Vagina (tissue), 2 donors: Measurements from ENCODE around the gene RPL18A. TPM values are rescaled to one million over a fixed set of nuclear protein-coding genes. Genes with fewer than 3 reads are reported as not detected.

Experiments
- DNase-seq, 2 donors: peaks; one replicate each; pipeline ENCODE4 v3.0.0-alpha.2; 2017; ENCODE audit errors: extremely low spot score in 2 of 2
- H3K27ac ChIP-seq: fragments of 200-600 bp; sonication (generic); one replicate; pipeline ENCODE4 v1.5.1; 2019
- H3K27me3 ChIP-seq: fragments of 200-600 bp; sonication (generic); one replicate; pipeline ENCODE4 v1.5.1; 2019
- H3K36me3 ChIP-seq, 2 donors: fragments of 200-600 bp; sonication (generic); one replicate each; pipeline ENCODE4 v1.5.1; 2017 to 2019
- H3K4me1 ChIP-seq: fragments of 200-600 bp; sonication (generic); one replicate; pipeline ENCODE4 v1.5.1; 2019
- H3K4me3 ChIP-seq, 2 donors: fragments of 200-600 bp; sonication (generic); 1 replicate in 1 of 2; 2 replicates in 1 of 2; pipeline ENCODE4 v1.5.1; 2016 to 2019
- H3K9me3 ChIP-seq: fragments of 200-600 bp; sonication (generic); one replicate; pipeline ENCODE4 v1.5.1; 2019
- CTCF ChIP-seq, 3 experiments: fragments of 450-650 bp in 2 of 3; fragments of 200-600 bp in 1 of 3; sonication (generic) in 1 of 3; IDR thresholded peaks; one replicate each; pipeline ENCODE4 v1.5.1; 2017 to 2019; ENCODE audit warnings: antibody characterized with exemption in 3 of 3, mild to moderate bottlenecking in 2 of 3, moderate library complexity in 2 of 3
- POLR2A ChIP-seq, 2 donors: fragments of 450-650 bp; IDR thresholded peaks; one replicate each; pipeline ENCODE4 v1.6.1; 2017; ENCODE audit warnings: antibody characterized with exemption in 2 of 2, mild to moderate bottlenecking in 2 of 2, moderate library complexity in 2 of 2
- POLR2AphosphoS5 ChIP-seq, 2 donors: sonication (generic); formaldehyde crosslinking; IDR thresholded peaks; one replicate each; pipeline ENCODE4 v1.9.0; 2017; ENCODE audit warnings: antibody characterized with exemption in 2 of 2, mild to moderate bottlenecking in 2 of 2, low read depth in 1 of 2; ENCODE audit not compliant: insufficient read depth in 1 of 2
- intact Hi-C: fragments of 100-400 bp; cut with DNase I; formaldehyde crosslinking; loops from one replicate; pipeline ENCODE4 v1.15.1; 2023
- total RNA-seq: library from RNA; depleted of rRNA; stranded (reverse); fragments of >200 nt; gene quantifications from one replicate; pipeline ENCODE4 v1.2.3, GENCODE V29; 2016

RPL18A gene
- total RNA-seq, result 1,768 TPM

DNA sequence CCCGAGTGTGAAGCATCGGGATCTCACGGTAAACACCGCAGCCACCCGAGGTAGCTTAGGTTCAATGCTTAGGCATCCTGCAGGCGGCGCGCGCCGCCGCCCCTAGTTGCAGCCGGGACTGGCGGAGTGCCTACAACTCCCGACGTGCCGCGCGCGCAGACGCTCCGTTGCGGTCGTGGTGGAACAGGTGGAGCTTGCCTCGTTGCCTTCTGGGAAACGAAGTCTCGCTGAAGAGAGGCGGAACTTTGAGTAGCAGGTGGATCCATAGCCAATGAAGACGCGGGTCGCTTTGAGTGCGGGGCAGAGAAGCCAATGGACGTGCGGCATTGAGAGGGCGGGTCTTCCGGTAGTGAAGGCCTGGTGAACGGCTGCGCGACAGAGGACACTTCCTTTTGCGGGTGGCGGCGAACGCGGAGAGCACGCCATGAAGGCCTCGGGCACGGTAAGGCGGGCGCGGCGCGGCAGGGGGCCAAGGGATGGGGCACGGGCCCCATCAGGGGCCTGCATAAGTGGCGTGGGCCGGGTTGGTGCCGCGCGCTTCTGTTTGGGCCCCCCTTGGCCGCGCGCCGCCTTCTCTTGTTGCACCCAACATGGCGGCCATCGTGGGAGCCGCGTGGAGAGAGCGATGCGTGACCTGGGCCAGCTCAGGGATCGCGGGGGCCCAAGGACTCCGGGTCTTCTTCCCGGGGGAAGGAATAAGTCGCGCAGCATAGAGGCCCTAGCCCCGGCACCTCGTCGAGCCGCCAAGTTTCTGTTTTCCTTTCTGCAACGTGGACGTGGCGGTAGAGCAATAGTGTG is at the start of gene RPL18A:
TSS of gene RPL18A (plus strand) at position 378 of the 798 bp plus-strand sequence. CDS start at position 425, 47 bp downstream.
- peak within 1 kb of the TSS; percentile 77 to 92 for H3K4me3 ChIP-seq
- intact Hi-C loops, result loop anchor here (5.0 to 10.0 kb wide), 2 partner anchors 73 to 135 kb away; partner anchors contain the start of gene CCDC124
- peaks cover 3 to 32% of the 10 kb centered on the region in 2 donors for H3K36me3 ChIP-seq
- no peaks in the 10 kb centered on the region for H3K9me3 ChIP-seq
- TF ChIP-seq POLR2A (IDR thresholded peaks at IDR 0.05) (peak in 1 of 2 donors; percentile 91), CTCF (IDR thresholded peaks at IDR 0.05) (peak; percentile 42 to 83 (median 64)), POLR2AphosphoS5 (IDR thresholded peaks at IDR 0.05; ENCODE audit: insufficient read depth in 1 of 2, low read depth in 1 of 2) (peak; percentile 99)
- H3K27me3 ChIP-seq, result no peaks in the 10 kb centered on the region
- H3K27ac ChIP-seq, result peak within 1 kb of the TSS; percentile 77
- H3K4me1 ChIP-seq, result peaks cover 17% of the 10 kb centered on the region
- DNase-seq, result peak; percentile 100

DNA sequence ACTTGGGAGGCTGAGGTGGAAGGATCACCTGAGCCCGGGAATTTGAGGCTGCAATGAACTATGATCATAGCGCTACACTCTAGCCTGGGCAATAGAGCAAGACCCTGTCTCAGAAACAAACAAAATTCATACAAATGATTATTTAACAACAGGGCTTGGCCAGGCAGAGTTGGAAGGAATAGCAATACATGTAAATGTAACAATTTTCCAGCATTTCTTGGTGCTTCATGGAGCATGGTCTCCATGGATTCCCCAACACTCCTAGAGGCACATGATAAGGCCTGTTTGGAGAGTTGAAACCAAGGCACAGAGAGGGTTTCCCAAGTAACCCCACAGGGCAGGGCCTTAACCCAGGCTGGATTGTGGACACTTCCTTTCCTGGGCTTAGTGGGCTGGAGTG is 48.6 kb upstream of the RPL18A start:
- TF ChIP-seq POLR2A (IDR thresholded peaks at IDR 0.05) (no peak), POLR2AphosphoS5 (IDR thresholded peaks at IDR 0.05; ENCODE audit: insufficient read depth in 1 of 2, low read depth in 1 of 2) (no peak), CTCF (IDR thresholded peaks at IDR 0.05) (no peak)
- Histone ChIP-seq H3K4me1 (no peaks in the 10 kb centered on the region), H3K9me3 (no peaks in the 10 kb centered on the region), H3K27me3 (no peaks in the 10 kb centered on the region), H3K27ac (no peak overlapping the region), H3K4me3 (no peak overlapping the region), H3K36me3 (no peaks in the 10 kb centered on the region)
- intact Hi-C loops, result no loop called here
- no peak for DNase-seq

DNA sequence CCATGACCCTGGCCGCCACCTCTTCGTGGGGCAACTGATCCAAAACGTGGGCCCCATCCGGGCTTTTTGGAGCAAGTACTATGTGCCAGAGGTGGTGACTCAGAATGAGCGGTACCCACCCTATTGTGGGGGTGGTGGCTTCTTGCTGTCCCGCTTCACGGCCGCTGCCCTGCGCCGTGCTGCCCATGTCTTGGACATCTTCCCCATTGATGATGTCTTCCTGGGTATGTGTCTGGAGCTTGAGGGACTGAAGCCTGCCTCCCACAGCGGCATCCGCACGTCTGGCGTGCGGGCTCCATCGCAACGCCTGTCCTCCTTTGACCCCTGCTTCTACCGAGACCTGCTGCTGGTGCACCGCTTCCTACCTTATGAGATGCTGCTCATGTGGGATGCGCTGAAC is 48.0 kb upstream of the RPL18A start:
- Histone ChIP-seq H3K4me1 (no peaks in the 10 kb centered on the region), H3K27me3 (no peaks in the 10 kb centered on the region), H3K4me3 (no peak overlapping the region), H3K27ac (no peak overlapping the region), H3K36me3 (no peaks in the 10 kb centered on the region), H3K9me3 (no peaks in the 10 kb centered on the region)
- TF ChIP-seq POLR2A (IDR thresholded peaks at IDR 0.05) (no peak), CTCF (IDR thresholded peaks at IDR 0.05) (no peak), POLR2AphosphoS5 (IDR thresholded peaks at IDR 0.05; ENCODE audit: insufficient read depth in 1 of 2, low read depth in 1 of 2) (no peak)
- DNase-seq, result no peak
- intact Hi-C loops, result no loop called here

DNA sequence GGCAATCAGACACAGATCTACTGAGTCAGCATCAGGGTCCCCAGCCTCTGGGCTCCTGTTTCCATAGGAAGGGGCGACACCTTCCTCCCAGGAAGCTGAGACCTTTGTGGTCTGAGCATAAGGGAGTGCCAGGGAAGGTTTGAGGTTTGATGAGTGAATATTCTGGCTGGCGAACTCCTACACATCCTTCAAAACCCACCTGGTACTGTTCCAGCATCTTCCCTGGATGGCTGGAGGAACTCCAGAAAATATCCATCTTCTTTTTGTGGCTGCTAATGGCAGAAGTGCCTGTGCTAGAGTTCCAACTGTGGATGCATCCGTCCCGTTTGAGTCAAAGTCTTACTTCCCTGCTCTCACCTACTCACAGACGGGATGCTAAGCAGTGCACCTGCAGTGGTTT is 47.6 kb upstream of the RPL18A start:
- Histone ChIP-seq H3K27ac (no peak overlapping the region), H3K4me1 (no peaks in the 10 kb centered on the region), H3K27me3 (no peaks in the 10 kb centered on the region), H3K4me3 (no peak overlapping the region), H3K9me3 (no peaks in the 10 kb centered on the region), H3K36me3 (no peaks in the 10 kb centered on the region)
- DNase-seq, result no peak
- TF ChIP-seq CTCF (IDR thresholded peaks at IDR 0.05) (no peak), POLR2AphosphoS5 (IDR thresholded peaks at IDR 0.05; ENCODE audit: insufficient read depth in 1 of 2, low read depth in 1 of 2) (no peak), POLR2A (IDR thresholded peaks at IDR 0.05) (no peak)
- intact Hi-C loops, result no loop called here
